Measurements from ENCODE around the gene DNAH1.
"Not testable (repeated sequence)": the region's sequence is repeated elsewhere in the genome, so short reads cannot be mapped to it uniquely, and the experiment has no call there.

Gene DNAH1

GRCh38 chr3:52313774-52314188, 2.3 kb upstream of the DNAH1 start:
- DNase-seq, result no peak

- no peak for DNase-seq
These were observed 1.6 kb upstream of the DNAH1 start for GRCh38 chr3:52314489-52314888.

GRCh38 chr3:52315006-52315405, 1.1 kb upstream of the DNAH1 start:
- DNase-seq, result no peak

- peak; percentile 35 for DNase-seq
These were observed 1.3 kb downstream of the DNAH1 start for GRCh38 chr3:52317208-52318000.

GRCh38 chr3:52318186-52318816, 2.2 kb downstream of the DNAH1 start:
- DNase-seq, result no peak

GRCh38 chr3:52319921-52320595, 3.9 kb downstream of the DNAH1 start:
- DNase-seq, result no peak

- no peak for DNase-seq
These were observed 5.4 kb downstream of the DNAH1 start for GRCh38 chr3:52321481-52321880.

- DNase-seq, result no peak
These were observed 6.3 kb downstream of the DNAH1 start for GRCh38 chr3:52322466-52322865.

GRCh38 chr3:52323526-52324295, 7.6 kb downstream of the DNAH1 start:
- DNase-seq, result no peak

GRCh38 chr3:52324676-52325075, 8.6 kb downstream of the DNAH1 start:
- DNase-seq, result no peak

GRCh38 chr3:52325686-52326085, 9.6 kb downstream of the DNAH1 start:
- no peak for DNase-seq

GRCh38 chr3:52326976-52327375, 10.9 kb downstream of the DNAH1 start:
- DNase-seq, result no peak

GRCh38 chr3:52327486-52328290, 11.6 kb downstream of the DNAH1 start:
- DNase-seq, result no peak

- DNase-seq, result no peak
These were observed 12.5 kb downstream of the DNAH1 start for GRCh38 chr3:52328536-52329080.

GRCh38 chr3:52330194-52330805, 14.2 kb downstream of the DNAH1 start:
- no peak for DNase-seq

- no peak for DNase-seq
These were observed 15.0 kb downstream of the DNAH1 start for GRCh38 chr3:52331091-52331490.

GRCh38 chr3:52331906-52332305, 15.8 kb downstream of the DNAH1 start:
- DNase-seq, result no peak

- peak; percentile 16 for DNase-seq
These were observed 17.9 kb downstream of the DNAH1 start for GRCh38 chr3:52333869-52334557.

- not testable (repeated sequence) for DNase-seq
These were observed 22.0 kb downstream of the DNAH1 start for GRCh38 chr3:52338131-52338530.

GRCh38 chr3:52339612-52340011, 23.5 kb downstream of the DNAH1 start:
- peak; percentile 74 for DNase-seq

- DNase-seq, result no peak
These were observed 25.0 kb downstream of the DNAH1 start for GRCh38 chr3:52341123-52341522.
